Neural progenitor cell (in vitro differentiated cells): ENCODE data around the gene ANTXR1.

Experiments
- CTCF ChIP-seq: fragments of 200-600 bp; sonication (generic); IDR thresholded peaks from 2 replicates; pipeline ENCODE4 v1.5.1; 2017; ENCODE audit warnings: antibody characterized with exemption, mild to moderate bottlenecking
- EZH2 ChIP-seq: fragments of 200-600 bp; sonication (generic); IDR thresholded peaks from 2 replicates; pipeline ENCODE4 v1.6.1; 2017; ENCODE audit warnings: antibody characterized with exemption, mild to moderate bottlenecking, moderate library complexity
- EZH2phosphoT487 ChIP-seq: fragments of 200-600 bp; sonication (generic); IDR thresholded peaks from 2 replicates; pipeline ENCODE4 v1.6.1; 2017; ENCODE audit warnings: antibody characterized with exemption

DNA sequence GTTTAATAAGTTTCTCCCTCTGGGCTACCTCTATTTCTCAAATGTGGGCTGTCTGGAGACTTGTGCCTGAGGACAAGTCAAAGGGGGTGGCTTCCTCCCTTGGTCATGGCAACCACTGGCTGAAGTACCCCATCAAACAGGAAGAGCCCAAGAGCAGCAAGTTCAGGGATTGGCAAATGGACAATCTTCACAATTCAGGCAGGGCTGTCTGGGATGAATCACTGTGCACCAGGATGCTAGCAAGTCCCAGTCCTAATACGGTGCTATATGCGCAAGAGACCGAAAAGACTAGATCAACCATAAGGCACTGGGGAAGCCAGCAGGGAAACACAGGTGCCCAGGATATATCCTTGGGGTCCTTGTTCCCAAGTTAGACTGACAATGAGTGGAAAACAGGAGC lies 75.5 kb downstream of the ANTXR1 start:
- no peak for TF ChIP-seq EZH2
- no peak for TF ChIP-seq CTCF
- no peak for TF ChIP-seq EZH2phosphoT487
